ENCODE data around the gene TLDC2. TPM values are rescaled to one million over a fixed set of nuclear protein-coding genes. Genes with fewer than 3 reads are reported as not detected.

TLDC2 gene
- total RNA-seq, 4 donors from 2014 or later: 0.27 to 3.7 (median 0.27) TPM; not detected in 1

DNA sequence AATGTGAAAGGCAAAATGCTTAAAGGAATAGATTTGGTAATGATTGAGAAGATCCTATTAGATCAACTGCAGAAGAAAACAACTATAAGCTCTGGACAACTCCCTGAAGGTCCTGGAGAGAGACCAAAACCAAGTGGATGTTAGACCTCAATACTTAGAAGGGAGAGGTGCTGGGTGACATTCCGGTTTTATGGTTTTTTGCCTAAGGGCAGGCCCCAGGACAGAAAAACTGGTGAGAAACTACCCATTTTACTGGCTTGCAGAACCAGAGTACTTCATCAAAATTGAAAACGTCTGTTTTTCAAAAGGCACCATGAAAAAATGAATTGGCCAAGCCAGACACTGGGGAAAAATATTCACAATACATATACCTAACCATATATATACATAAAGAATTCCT is 49.3 kb downstream of the TLDC2 start:
- peak overlapping the region in 1 of 4 donors; percentile 24 for H3K27ac ChIP-seq
- 65 to 86% methylated on average over 2 of the region's 2 CpGs for WGBS, 2 donors (ENCODE audit: low coverage in 1 of 2)
- no peak for ATAC-seq
- H3K27me3 ChIP-seq: no peaks in the 10 kb centered on the region
- H3K4me1 ChIP-seq: peaks cover 0 to 36% (median 0%) of the 10 kb centered on the region in 3 donors
- H3K9me3 ChIP-seq: no peaks in the 10 kb centered on the region
- H3K36me3 ChIP-seq: peaks cover 3 to 100% of the 10 kb centered on the region in 2 donors
- H3K4me3 ChIP-seq: no peak overlapping the region
- TF ChIP-seq POLR2AphosphoS5 (IDR thresholded peaks at IDR 0.05) (no peak), EP300 (IDR thresholded peaks at IDR 0.05) (no peak), POLR2A (IDR thresholded peaks at IDR 0.05) (no peak)
- TF ChIP-seq, protein P1, sequence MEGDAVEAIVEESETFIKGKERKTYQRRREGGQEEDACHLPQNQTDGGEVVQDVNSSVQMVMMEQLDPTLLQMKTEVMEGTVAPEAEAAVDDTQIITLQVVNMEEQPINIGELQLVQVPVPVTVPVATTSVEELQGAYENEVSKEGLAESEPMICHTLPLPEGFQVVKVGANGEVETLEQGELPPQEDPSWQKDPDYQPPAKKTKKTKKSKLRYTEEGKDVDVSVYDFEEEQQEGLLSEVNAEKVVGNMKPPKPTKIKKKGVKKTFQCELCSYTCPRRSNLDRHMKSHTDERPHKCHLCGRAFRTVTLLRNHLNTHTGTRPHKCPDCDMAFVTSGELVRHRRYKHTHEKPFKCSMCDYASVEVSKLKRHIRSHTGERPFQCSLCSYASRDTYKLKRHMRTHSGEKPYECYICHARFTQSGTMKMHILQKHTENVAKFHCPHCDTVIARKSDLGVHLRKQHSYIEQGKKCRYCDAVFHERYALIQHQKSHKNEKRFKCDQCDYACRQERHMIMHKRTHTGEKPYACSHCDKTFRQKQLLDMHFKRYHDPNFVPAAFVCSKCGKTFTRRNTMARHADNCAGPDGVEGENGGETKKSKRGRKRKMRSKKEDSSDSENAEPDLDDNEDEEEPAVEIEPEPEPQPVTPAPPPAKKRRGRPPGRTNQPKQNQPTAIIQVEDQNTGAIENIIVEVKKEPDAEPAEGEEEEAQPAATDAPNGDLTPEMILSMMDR (IDR thresholded peaks at IDR 0.05): no peak

GRCh38 chr20:36926653-36927200 is 50.8 kb downstream of the TLDC2 start:
- TF ChIP-seq EP300 (IDR thresholded peaks at IDR 0.05) (no peak), POLR2A (IDR thresholded peaks at IDR 0.05) (no peak), POLR2AphosphoS5 (IDR thresholded peaks at IDR 0.05) (no peak)
- TF ChIP-seq, protein P1 (IDR thresholded peaks at IDR 0.05): no peak
- Histone ChIP-seq H3K27me3 (no peaks in the 10 kb centered on the region), H3K9me3 (no peaks in the 10 kb centered on the region), H3K36me3 (peaks cover 3 to 100% of the 10 kb centered on the region in 2 donors), H3K4me1 (peaks cover 0 to 48% (median 5%) of the 10 kb centered on the region in 3 donors), H3K27ac (no peak overlapping the region), H3K4me3 (no peak overlapping the region)
- WGBS, 2 donors (ENCODE audit: low coverage in 1 of 2): 70 to 83% methylated on average over 6 of the region's 6 CpGs
- ATAC-seq: no peak

DNA sequence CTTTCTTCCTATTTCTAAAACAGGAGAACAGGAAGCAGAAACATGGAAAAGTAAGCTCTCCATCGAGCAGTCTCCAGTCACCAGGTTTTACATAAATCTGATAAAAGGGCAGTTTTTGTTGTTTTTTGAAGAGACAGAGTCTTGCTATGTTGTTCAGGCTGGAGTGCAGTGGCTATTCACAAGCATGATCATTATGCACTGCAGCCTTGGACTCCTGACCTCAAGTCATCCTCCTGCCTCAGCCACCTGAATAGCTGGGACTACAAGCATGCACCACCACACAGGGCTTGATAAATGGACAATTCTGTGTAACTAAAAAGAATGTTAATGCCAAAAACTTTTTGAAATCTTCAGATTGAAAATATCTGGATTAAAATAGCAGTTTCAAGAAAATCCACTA is 51.8 kb downstream of the TLDC2 start:
- Histone ChIP-seq H3K36me3 (peaks cover 3 to 100% of the 10 kb centered on the region in 2 donors), H3K4me1 (peaks cover 0 to 58% (median 5%) of the 10 kb centered on the region in 3 donors), H3K4me3 (no peak overlapping the region), H3K27ac (peak overlapping the region in 1 of 4 donors; percentile 41), H3K9me3 (no peaks in the 10 kb centered on the region), H3K27me3 (no peaks in the 10 kb centered on the region)
- ATAC-seq: no peak
- 77 to 86% methylated on average over 1 of the region's 1 CpG for WGBS, 2 donors (ENCODE audit: low coverage in 1 of 2)
- TF ChIP-seq, protein P1 (IDR thresholded peaks at IDR 0.05): no peak
- no peak for TF ChIP-seq POLR2AphosphoS5 (IDR thresholded peaks at IDR 0.05)
- TF ChIP-seq EP300 (IDR thresholded peaks at IDR 0.05): no peak
- TF ChIP-seq POLR2A (IDR thresholded peaks at IDR 0.05): no peak

- TF ChIP-seq POLR2A (IDR thresholded peaks at IDR 0.05) (no peak), POLR2AphosphoS5 (IDR thresholded peaks at IDR 0.05) (no peak), EP300 (IDR thresholded peaks at IDR 0.05) (no peak)
- TF ChIP-seq, protein P1 (IDR thresholded peaks at IDR 0.05): no peak
- no peak overlapping the region for H3K4me3 ChIP-seq
- H3K27me3 ChIP-seq: no peaks in the 10 kb centered on the region
- H3K4me1 ChIP-seq: peaks cover 0 to 64% (median 9%) of the 10 kb centered on the region in 3 donors
- WGBS, 2 donors (ENCODE audit: low coverage in 1 of 2): 53 to 63% methylated on average over 5 of the region's 6 CpGs
- H3K27ac ChIP-seq: peak overlapping the region in 2 of 4 donors; percentile 32 to 41
- no peaks in the 10 kb centered on the region for H3K9me3 ChIP-seq
- H3K36me3 ChIP-seq: peaks cover 0 to 100% of the 10 kb centered on the region in 2 donors
- no peak for ATAC-seq
Measured at GRCh38 chr20:36929290-36929689, 53.4 kb downstream of the TLDC2 start.

DNA sequence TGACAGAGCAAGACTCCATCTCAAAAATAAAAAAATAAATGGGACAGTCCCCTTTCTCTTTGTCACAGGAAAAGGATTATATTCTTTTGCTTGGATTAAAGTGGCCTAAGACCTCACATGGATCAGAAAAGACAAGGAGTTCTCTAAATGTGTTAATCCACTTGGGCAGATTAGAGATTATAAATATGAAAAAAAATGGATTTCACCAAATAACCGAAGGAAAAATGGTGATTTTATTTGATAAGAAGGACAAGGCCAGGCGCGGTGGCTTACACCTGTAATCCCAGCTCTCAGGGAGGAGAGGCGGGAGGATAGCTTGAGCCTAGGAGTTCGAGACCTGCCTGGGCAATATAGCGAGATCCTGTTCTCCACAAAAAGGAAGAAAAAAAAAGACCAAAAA is 53.8 kb downstream of the TLDC2 start:
- Histone ChIP-seq H3K4me1 (peaks cover 0 to 62% (median 10%) of the 10 kb centered on the region in 3 donors), H3K36me3 (peaks cover 0 to 100% of the 10 kb centered on the region in 2 donors), H3K4me3 (no peak overlapping the region), H3K27ac (peak overlapping the region in 2 of 4 donors; percentile 32 to 41), H3K9me3 (no peaks in the 10 kb centered on the region), H3K27me3 (no peaks in the 10 kb centered on the region)
- no peak for TF ChIP-seq POLR2A (IDR thresholded peaks at IDR 0.05)
- no peak for TF ChIP-seq POLR2AphosphoS5 (IDR thresholded peaks at IDR 0.05)
- no peak for TF ChIP-seq EP300 (IDR thresholded peaks at IDR 0.05)
- TF ChIP-seq, protein P1 (IDR thresholded peaks at IDR 0.05): no peak
- no peak for ATAC-seq
- WGBS, 2 donors (ENCODE audit: low coverage in 1 of 2): 90 to 97% methylated on average over 4 to 5 of the region's 6 CpGs
